Left ventricle myocardium inferior (tissue), 1 donor: ENCODE results near the gene ARSI. TPM values are rescaled to one million over a fixed set of nuclear protein-coding genes. Genes with fewer than 3 reads are reported as not detected.
A peak's percentile ranks its signal among the peaks of the same experiment; 100 is the strongest.

ENCODE experiments used
- DNase-seq: peaks from one replicate; pipeline ENCODE4 v3.0.0-alpha.2; 2020
- H3K27ac ChIP-seq: fragments of 200-600 bp; replicated peaks from 2 replicates; pipeline ENCODE4 v1.8.0; 2021
- H3K27me3 ChIP-seq: fragments of 200-600 bp; 2 replicates; pipeline ENCODE4 v1.8.0; 2021; ENCODE audit warnings: low read depth
- H3K36me3 ChIP-seq: fragments of 200-600 bp; 2 replicates; pipeline ENCODE4 v1.8.0; 2021
- H3K4me1 ChIP-seq: fragments of 200-600 bp; 2 replicates; pipeline ENCODE4 v1.8.0; 2021
- H3K4me3 ChIP-seq: fragments of 200-600 bp; 2 replicates; pipeline ENCODE4 v1.8.0; 2021; ENCODE audit warnings: mild to moderate bottlenecking, moderate library complexity
- H3K9me3 ChIP-seq: fragments of 200-600 bp; replicated peaks from 2 replicates; pipeline ENCODE4 v1.8.0; 2021
- intact Hi-C: fragments of 100-400 bp; cut with micrococcal nuclease; formaldehyde crosslinking; loops from one replicate; pipeline ENCODE4 v1.11.0; 2022
- long read RNA-seq: library from polyadenylated mRNA; unstranded; transcript quantifications from one replicate; pipeline ENCODE4 v2.0.0, GENCODE V29; 2021
- total RNA-seq: library from RNA; stranded (reverse); fragmentation: NEBNext Ultra II Directional; extraction: Animal tissue kit (Norgen Biotek cat#: 25700); gene quantifications from one replicate; pipeline ENCODE4 v1.2.1, GENCODE V29; 2021
- TF ChIP-seq, protein P1 (sequence below): fragments of 200-600 bp; IDR thresholded peaks from 2 replicates; pipeline ENCODE4 v1.8.0; 2021; ENCODE audit warnings: antibody characterized with exemption, mild to moderate bottlenecking, borderline replicate concordance
- donor health status: DM: no; HTN: yes; CAD: no; lungs with severe emphysema.

The ARSI gene
- 0.16 TPM for total RNA-seq
- long read RNA-seq = 0 reads

- TF ChIP-seq, protein P1, sequence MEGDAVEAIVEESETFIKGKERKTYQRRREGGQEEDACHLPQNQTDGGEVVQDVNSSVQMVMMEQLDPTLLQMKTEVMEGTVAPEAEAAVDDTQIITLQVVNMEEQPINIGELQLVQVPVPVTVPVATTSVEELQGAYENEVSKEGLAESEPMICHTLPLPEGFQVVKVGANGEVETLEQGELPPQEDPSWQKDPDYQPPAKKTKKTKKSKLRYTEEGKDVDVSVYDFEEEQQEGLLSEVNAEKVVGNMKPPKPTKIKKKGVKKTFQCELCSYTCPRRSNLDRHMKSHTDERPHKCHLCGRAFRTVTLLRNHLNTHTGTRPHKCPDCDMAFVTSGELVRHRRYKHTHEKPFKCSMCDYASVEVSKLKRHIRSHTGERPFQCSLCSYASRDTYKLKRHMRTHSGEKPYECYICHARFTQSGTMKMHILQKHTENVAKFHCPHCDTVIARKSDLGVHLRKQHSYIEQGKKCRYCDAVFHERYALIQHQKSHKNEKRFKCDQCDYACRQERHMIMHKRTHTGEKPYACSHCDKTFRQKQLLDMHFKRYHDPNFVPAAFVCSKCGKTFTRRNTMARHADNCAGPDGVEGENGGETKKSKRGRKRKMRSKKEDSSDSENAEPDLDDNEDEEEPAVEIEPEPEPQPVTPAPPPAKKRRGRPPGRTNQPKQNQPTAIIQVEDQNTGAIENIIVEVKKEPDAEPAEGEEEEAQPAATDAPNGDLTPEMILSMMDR = no peak
- peak within 1 kb of the TSS; percentile 58 for H3K4me3 ChIP-seq
- no peaks in the 10 kb centered on the region for H3K36me3 ChIP-seq
- intact Hi-C loops = no loop called here
- peaks cover 23% of the 10 kb centered on the region for H3K4me1 ChIP-seq
- DNase-seq = peak; percentile 34
- peak within 1 kb of the TSS; percentile 61 for H3K27ac ChIP-seq
- H3K9me3 ChIP-seq = no peaks in the 10 kb centered on the region
- H3K27me3 ChIP-seq = peaks cover 51% of the 10 kb centered on the region
Measured at GRCh38 chr5:150302301-150303069, at the start of gene ARSI. Gene ARSI, minus strand, starts transcription at chr5:150302905. Its CDS starts 532 bp downstream, at chr5:150302373.

DNA sequence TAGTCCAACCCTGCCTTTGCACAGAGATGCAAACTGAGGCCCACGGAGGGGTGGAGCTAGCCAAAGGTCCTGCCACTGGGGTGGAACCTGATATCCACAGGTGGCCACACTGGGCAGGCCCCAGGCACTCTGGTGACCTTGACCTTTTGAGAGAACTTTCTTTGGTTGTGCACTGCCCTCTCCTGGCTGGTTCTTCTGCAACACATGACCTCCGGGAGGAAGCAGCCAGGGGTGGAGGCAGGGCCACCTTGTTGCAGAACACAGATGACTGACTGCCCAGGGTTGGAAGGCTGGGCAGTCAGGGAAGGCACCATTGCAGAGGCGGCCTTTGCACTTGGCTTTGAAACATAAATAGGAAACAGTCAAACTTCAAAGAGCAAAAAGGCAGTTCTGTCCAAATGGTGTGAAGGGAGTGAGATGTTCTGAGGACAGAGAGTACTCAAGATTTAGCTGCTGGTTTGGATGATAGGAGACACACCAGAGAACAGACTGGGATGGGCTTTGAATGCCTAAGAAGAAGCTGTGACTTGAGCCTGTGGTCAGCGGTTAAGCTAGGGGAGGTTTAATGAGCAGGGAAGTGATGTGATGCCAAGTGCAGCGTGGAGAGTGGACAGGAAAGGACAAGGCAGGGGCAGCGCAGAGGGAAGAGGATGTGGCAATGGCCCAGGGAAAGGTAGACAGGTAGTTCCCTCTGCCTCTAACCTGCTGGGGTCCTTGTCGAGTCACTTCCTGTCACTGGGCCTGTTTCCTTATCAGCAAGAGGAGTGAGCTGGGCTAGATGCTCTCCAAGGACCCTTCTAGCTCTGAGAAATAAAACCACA lies 48.0 kb upstream of the ARSI start:
- Histone ChIP-seq H3K27ac (no peak overlapping the region), H3K4me3 (no peak overlapping the region), H3K27me3 (no peaks in the 10 kb centered on the region), H3K9me3 (no peaks in the 10 kb centered on the region), H3K36me3 (no peaks in the 10 kb centered on the region), H3K4me1 (peaks cover 7% of the 10 kb centered on the region)
- peak; percentile 63 for DNase-seq
- TF ChIP-seq, protein P1 = peak; percentile 63
- intact Hi-C loops = loop anchor here (10.0 kb wide), 1 partner anchor 196 kb away; the partner anchor contains the start of gene PDGFRB

DNA sequence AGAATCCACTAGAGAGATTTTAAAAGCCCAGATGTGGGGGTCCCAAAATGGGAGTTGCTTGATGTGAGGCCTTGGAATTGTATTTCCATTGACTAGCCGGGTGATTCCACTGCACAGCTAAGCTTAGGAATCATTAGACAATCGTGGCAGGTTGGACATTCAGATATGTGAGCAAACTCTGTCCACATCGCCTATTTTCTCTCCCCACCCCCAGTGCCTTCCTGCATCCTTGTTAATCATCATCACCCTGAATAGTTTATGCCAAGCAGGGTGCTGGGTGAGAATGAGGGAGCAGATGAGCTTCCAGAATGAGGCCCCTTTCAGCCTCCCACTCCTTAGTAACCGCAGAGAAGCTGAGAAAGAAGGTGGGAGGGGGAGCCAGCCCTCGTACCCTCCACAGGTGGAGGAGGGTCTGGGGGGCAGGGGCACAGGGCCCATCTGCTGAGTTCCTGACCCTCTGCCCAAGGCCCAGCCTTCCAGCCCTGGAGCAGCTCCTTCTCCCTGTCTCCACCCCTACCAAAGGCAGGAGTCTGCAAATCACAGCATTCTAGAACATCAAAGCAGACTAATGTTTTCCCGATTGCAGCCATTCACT lies 47.1 kb upstream of the ARSI start:
- DNase-seq = no peak
- H3K27ac ChIP-seq = no peak overlapping the region
- intact Hi-C loops = loop anchor here (10.0 kb wide), 1 partner anchor 195 kb away; the partner anchor contains the start of gene PDGFRB

DNA sequence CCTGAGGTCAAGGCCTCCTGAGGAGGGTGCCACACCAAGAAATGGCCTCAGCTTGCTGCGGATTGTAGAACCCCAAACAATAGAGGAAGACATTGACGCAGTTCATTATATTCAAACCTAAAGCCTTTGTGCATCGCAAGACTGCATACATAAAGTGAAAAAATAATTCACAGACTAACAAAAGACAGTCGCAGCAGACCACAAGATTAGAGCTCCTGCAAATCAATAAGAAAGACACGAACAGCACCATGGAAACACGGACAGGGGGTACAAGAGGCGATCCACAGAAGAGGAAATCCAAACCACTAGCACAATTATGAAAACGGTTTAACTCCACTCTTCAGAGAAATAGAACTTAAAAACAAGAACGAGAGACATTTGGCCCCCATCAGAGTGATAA lies 44.7 kb upstream of the ARSI start:
- H3K27me3 ChIP-seq = no peaks in the 10 kb centered on the region
- intact Hi-C loops = no loop called here
- TF ChIP-seq, protein P1 = no peak

More for the DNA sequence above, 47.1 kb upstream of the ARSI start:
- TF ChIP-seq, protein P1 = no peak
- H3K9me3 ChIP-seq = no peaks in the 10 kb centered on the region
- H3K36me3 ChIP-seq = no peaks in the 10 kb centered on the region
- no peak overlapping the region for H3K4me3 ChIP-seq
- H3K27me3 ChIP-seq = no peaks in the 10 kb centered on the region
- H3K4me1 ChIP-seq = peaks cover 7% of the 10 kb centered on the region

GRCh38 chr5:150347003-150347402 lies 44.3 kb upstream of the ARSI start:
- Histone ChIP-seq H3K27ac (no peak overlapping the region), H3K4me3 (no peak overlapping the region), H3K27me3 (no peaks in the 10 kb centered on the region), H3K4me1 (peaks cover 7% of the 10 kb centered on the region), H3K36me3 (no peaks in the 10 kb centered on the region), H3K9me3 (no peaks in the 10 kb centered on the region)
- no peak for DNase-seq
- intact Hi-C loops = no loop called here
- TF ChIP-seq, protein P1 = no peak

More for the DNA sequence above, 44.7 kb upstream of the ARSI start:
- Histone ChIP-seq H3K4me1 (peaks cover 7% of the 10 kb centered on the region), H3K9me3 (no peaks in the 10 kb centered on the region), H3K36me3 (no peaks in the 10 kb centered on the region), H3K27ac (no peak overlapping the region), H3K4me3 (no peak overlapping the region)
- no peak for DNase-seq
